GM21619 (cell line): ENCODE data around the gene TCFL5.

Experiments used
- ATAC-seq: cut with Tn5 transposase; IDR thresholded peaks from one replicate; pipeline ENCODE4 v1.9.1; 2021; ENCODE audit not compliant: unreplicated experiment

The TCFL5 gene

GRCh38 chr20:62861726-62862336 lies at the start of gene TCFL5:
Gene TCFL5, minus strand, starts transcription at chr20:62861822. Its CDS starts 152 bp downstream, at chr20:62861670.
- ATAC-seq, result peak; percentile 56

- ATAC-seq, result no peak
Measured at GRCh38 chr20:62910777-62911497, 49.3 kb upstream of the TCFL5 start.

- ATAC-seq, result no peak
Measured at GRCh38 chr20:62910217-62910766, 48.7 kb upstream of the TCFL5 start.

GRCh38 chr20:62908971-62909791 lies 47.6 kb upstream of the TCFL5 start:
- ATAC-seq, result no peak

- ATAC-seq, result no peak
Measured at GRCh38 chr20:62907384-62908317, 46.0 kb upstream of the TCFL5 start.

- no peak for ATAC-seq
Measured at GRCh38 chr20:62906647-62907375, 45.2 kb upstream of the TCFL5 start.

GRCh38 chr20:62906209-62906608 lies 44.6 kb upstream of the TCFL5 start:
- ATAC-seq, result no peak

GRCh38 chr20:62905536-62906117 lies 44.0 kb upstream of the TCFL5 start:
- no peak for ATAC-seq

GRCh38 chr20:62902926-62903615 lies 41.4 kb upstream of the TCFL5 start:
- no peak for ATAC-seq

GRCh38 chr20:62901891-62902290 lies 40.3 kb upstream of the TCFL5 start:
- no peak for ATAC-seq

- no peak for ATAC-seq
Measured at GRCh38 chr20:62900692-62901584, 39.3 kb upstream of the TCFL5 start.

GRCh38 chr20:62900052-62900691 lies 38.5 kb upstream of the TCFL5 start:
- peak; percentile 73 for ATAC-seq

- no peak for ATAC-seq
Measured at GRCh38 chr20:62899633-62900051, 38.0 kb upstream of the TCFL5 start.

- ATAC-seq, result peak; percentile 53
Measured at GRCh38 chr20:62898970-62899632, 37.5 kb upstream of the TCFL5 start.

GRCh38 chr20:62898093-62898964 lies 36.7 kb upstream of the TCFL5 start:
- no peak for ATAC-seq

- no peak for ATAC-seq
Measured at GRCh38 chr20:62897666-62898065, 36.0 kb upstream of the TCFL5 start.
